GM12878 (cell line): ENCODE results near the gene RNF169. TPM values are rescaled to one million over a fixed set of nuclear protein-coding genes. Genes with fewer than 3 reads are reported as not detected.

Experiments used
- ATAC-seq: fragments of 200-7000 bp; cut with Tn5 transposase; 3 replicates; pipeline ENCODE4 v1.9.1; 2020; ENCODE audit warnings: mild to moderate bottlenecking, moderate library complexity
- BruUV-seq: library from RNA; stranded (reverse); fragments of 400-500 nt; replicated peaks from 2 replicates; lab custom pipeline; 2021; lab: Mats Ljungman, UMichigan
- CTCF ChIA-PET: fragments of 300-600 bp; sonication (Branson Sonifier 250); formaldehyde crosslinking; extraction: SDS; loops from one replicate; lab custom pipeline; 2021; ENCODE audit warnings: inconsistent platforms; lab: Yijun Ruan, JAX
- POLR2A ChIA-PET: fragments of 350-600 bp; formaldehyde crosslinking; extraction: SDS; loops from one replicate; lab custom pipeline; 2021; ENCODE audit warnings: inconsistent platforms; lab: Charles Lee
- RAD21 ChIA-PET: fragments of 300-600 bp; sonication (Branson Sonifier 250); formaldehyde crosslinking; loops from one replicate; lab custom pipeline; 2023; ENCODE audit warnings: antibody characterized with exemption; ENCODE audit not compliant: unreplicated experiment; lab: Charles Lee
- SMC1A ChIA-PET: fragments of 300-600 bp; sonication (Branson Sonifier 250); formaldehyde crosslinking; loops from one replicate; lab custom pipeline; 2023; ENCODE audit not compliant: unreplicated experiment, uncharacterized antibody; lab: Charles Lee
- DNase-seq: peaks from one replicate; pipeline ENCODE4 v3.0.0-alpha.2; 2011; ENCODE audit warnings: low read depth, low spot score
- FAIRE-seq: peaks from 3 replicates; lab custom pipeline; 2011; peaks lifted over from hg19 to GRCh38; lab: Jason Lieb, UNC
- H2AFZ ChIP-seq: 2 replicates; pipeline ENCODE4 v1.6.0; 2011; ENCODE audit warnings: low read depth, low read length, control low read depth; ENCODE audit not compliant: control insufficient read depth
- H3K27ac ChIP-seq: 2 replicates; pipeline ENCODE4 v1.5.1; 2011; ENCODE audit warnings: control low read depth; ENCODE audit not compliant: control insufficient read depth, insufficient read depth
- H3K27me3 ChIP-seq, 2 experiments: replicated peaks in 1 of 2; 2 replicates each; pipeline versions ENCODE4 v1.6.0 to v1.6.1; 2011; ENCODE audit warnings: low read length in 1 of 2; ENCODE audit not compliant: control insufficient read depth in 2 of 2, insufficient read depth in 2 of 2
- H3K36me3 ChIP-seq, 2 experiments: 2 replicates each; pipeline ENCODE4 v1.5.1; 2011; ENCODE audit warnings: low read length in 1 of 2; ENCODE audit not compliant: control insufficient read depth in 2 of 2, insufficient read depth in 2 of 2
- H3K4me1 ChIP-seq: 2 replicates; pipeline ENCODE4 v1.6.1; 2011; ENCODE audit warnings: mild to moderate bottlenecking, low read length, moderate library complexity, mixed read lengths; ENCODE audit not compliant: control insufficient read depth, insufficient read depth
- H3K4me2 ChIP-seq: 2 replicates; pipeline ENCODE4 v1.6.0; 2011; ENCODE audit warnings: control low read depth; ENCODE audit not compliant: control insufficient read depth, insufficient read depth
- H3K4me3 ChIP-seq: fragments of 200-600 bp; sonication (generic); 2 replicates; pipeline ENCODE4 v1.5.1; 2016
- H3K79me2 ChIP-seq: 2 replicates; pipeline ENCODE4 v1.6.0; 2011; ENCODE audit warnings: low read length; ENCODE audit not compliant: control insufficient read depth, insufficient read depth
- H3K9ac ChIP-seq: 2 replicates; pipeline ENCODE4 v1.8.0; 2011; ENCODE audit warnings: low read length, control low read depth, mixed read lengths; ENCODE audit not compliant: control insufficient read depth, insufficient read depth
- H3K9me3 ChIP-seq: replicated peaks from 3 replicates; pipeline ENCODE4 v1.5.1; 2011; ENCODE audit warnings: mild to moderate bottlenecking, low read length; ENCODE audit not compliant: control insufficient read depth, insufficient read depth
- H4K20me1 ChIP-seq: 2 replicates; pipeline ENCODE4 v1.6.0; 2011; ENCODE audit not compliant: control insufficient read depth, insufficient read depth
- BRCA1 ChIP-seq: IDR thresholded peaks from 2 replicates; pipeline ENCODE4 v1.6.1; 2011; ENCODE audit warnings: low read depth, low read length, improper control_type of control experiment
- DPF2 ChIP-seq: fragments of 450-650 bp; IDR thresholded peaks from 2 replicates; pipeline ENCODE4 v1.6.1; 2017; ENCODE audit warnings: mild to moderate bottlenecking
- FOS ChIP-seq: IDR thresholded peaks from 3 replicates; pipeline ENCODE4 v1.6.1; 2011; ENCODE audit warnings: borderline replicate concordance; ENCODE audit not compliant: insufficient read length; ENCODE audit errors: extremely low read depth
- HDAC2 ChIP-seq: fragments of 200-600 bp; sonication (generic); IDR thresholded peaks from 2 replicates; pipeline ENCODE4 v1.6.1; 2017
- JUNB ChIP-seq: IDR thresholded peaks from 2 replicates; pipeline ENCODE4 v1.6.1; 2016; ENCODE audit warnings: antibody characterized with exemption, mild to moderate bottlenecking
- JUND ChIP-seq: IDR thresholded peaks from 2 replicates; pipeline ENCODE4 v1.6.1; 2012; ENCODE audit warnings: low read depth, mild to moderate bottlenecking, low read length, improper control_type of control experiment, moderate library complexity
- MEF2B ChIP-seq: fragments of 450-650 bp; IDR thresholded peaks from 2 replicates; pipeline ENCODE4 v1.6.1; 2018; ENCODE audit warnings: mild to moderate bottlenecking, moderate library complexity; ENCODE audit not compliant: partially characterized antibody, poor library complexity, severe bottlenecking
- MTA2 ChIP-seq: fragments of 450-650 bp; IDR thresholded peaks from 2 replicates; pipeline ENCODE4 v1.6.1; 2016; ENCODE audit warnings: low read depth, mild to moderate bottlenecking, moderate library complexity
- MTA3 ChIP-seq: IDR thresholded peaks from 2 replicates; pipeline ENCODE4 v1.6.1; 2012; ENCODE audit warnings: low read length, inconsistent platforms, borderline replicate concordance
- MXI1 ChIP-seq: fragments of 150-350 bp; IDR thresholded peaks from 2 replicates; pipeline ENCODE4 v1.6.1; 2011; ENCODE audit warnings: low read depth, mild to moderate bottlenecking, inconsistent platforms, low read length, improper control_type of control experiment
- NFYB ChIP-seq: IDR thresholded peaks from 2 replicates; pipeline ENCODE4 v1.6.1; 2011; ENCODE audit warnings: low read depth, mild to moderate bottlenecking, low read length, improper control_type of control experiment, moderate library complexity; ENCODE audit not compliant: insufficient read depth
- POLR2AphosphoS2 ChIP-seq: IDR thresholded peaks from 2 replicates; pipeline ENCODE4 v1.6.1; 2011; ENCODE audit warnings: low read depth, mild to moderate bottlenecking, low read length, improper control_type of control experiment, moderate library complexity
- PRDM15 ChIP-seq: fragments of 450-650 bp; formaldehyde crosslinking; IDR thresholded peaks from 2 replicates; pipeline ENCODE4 v1.4.0; 2020; ENCODE audit warnings: mild to moderate bottlenecking, moderate library complexity
- RB1 ChIP-seq: fragments of 450-650 bp; formaldehyde crosslinking; IDR thresholded peaks from 2 replicates; pipeline ENCODE4 v1.6.1; 2017; ENCODE audit warnings: mild to moderate bottlenecking, borderline replicate concordance
- SMAD1 ChIP-seq: fragments of 450-650 bp; IDR thresholded peaks from 2 replicates; pipeline ENCODE4 v1.6.1; 2018; ENCODE audit warnings: mild to moderate bottlenecking, low read depth; ENCODE audit not compliant: partially characterized antibody
- ZNF217 ChIP-seq: fragments of 450-650 bp; IDR thresholded peaks from 2 replicates; pipeline ENCODE4 v1.6.1; 2017; ENCODE audit warnings: antibody characterized with exemption, mild to moderate bottlenecking
- WGBS: methylation state at CpG from one replicate; pipeline ENCODE4 v1.1.6; 2016; ENCODE audit warnings: low lambda C conversion rate; ENCODE audit not compliant: insufficient replicate concordance, insufficient coverage; ENCODE audit errors: missing lambda C conversion rate; 5-methylcytosine and 5-hydroxymethylcytosine counted together
- in situ Hi-C: fragments of 300-500 bp; cut with MboI; formaldehyde crosslinking; loops from 9 replicates; pipeline ENCODE4 v1.14.3; 2018; ENCODE audit warnings: mixed read lengths
- intact Hi-C: fragments of 100-400 bp; cut with micrococcal nuclease; formaldehyde crosslinking; loops from one replicate; pipeline ENCODE4 v1.14.2; 2022; ENCODE audit not compliant: unreplicated experiment
- polyA plus RNA-seq, 11 experiments: library from polyadenylated mRNA; depleted of rRNA in 4 of 11; unstranded in 6 of 11; stranded (reverse) in 5 of 11; fragments of >200 nt; fragmentation: Nextera tagmentation in 4 of 11; fragmentation: Illumina TruSeq in 1 of 11; extraction: Ambion mirVana in 4 of 11; extraction: Trizol in 1 of 11; gene quantifications; 1 replicate in 1 of 11; 2 replicates in 10 of 11; pipeline versions ENCODE4 v1.2.1 to v1.2.3, GENCODE V29; 2011 to 2016; ENCODE audit warnings: inconsistent platforms in 2 of 11, missing spikeins in 2 of 11, low read depth in 1 of 11
- total RNA-seq, 4 experiments: library from RNA; depleted of rRNA in 3 of 4; stranded (reverse); fragments of >200 nt in 3 of 4; fragmentation: Illumina TruSeq in 1 of 4; extraction: Trizol in 1 of 4; gene quantifications; 2 replicates each; pipeline versions ENCODE4 v1.2.1 to v1.2.3, GENCODE V29; 2013 to 2021
- TF ChIP-seq, protein P1 (sequence below): fragments of 450-650 bp; IDR thresholded peaks from 2 replicates; pipeline ENCODE4 v1.6.1; 2016; ENCODE audit warnings: mild to moderate bottlenecking
- TF ChIP-seq, protein P2 (sequence below): fragments of 450-650 bp; IDR thresholded peaks from 2 replicates; pipeline ENCODE4 v1.6.1; 2017; ENCODE audit warnings: low read depth, mild to moderate bottlenecking, moderate library complexity

Gene RNF169
- total and polyA plus RNA-seq, 10 of the 15 experiments (the other 5 are each of a cell fraction or from before 2014, with no cell fraction given) = 0.32 to 13.2 (median 6.4) TPM

- H3K9ac ChIP-seq = no peak overlapping the region
- intact Hi-C loops (loop anchor here (5.0 kb wide), 1 partner anchor 51 kb away; no protein-coding TSS in a partner anchor), in situ Hi-C loops (no loop called here)
- no peak overlapping the region for H2AFZ ChIP-seq
- TF ChIP-seq SMAD1 (no peak), JUNB (no peak), DPF2 (no peak), JUND (no peak), HDAC2 (no peak), RB1 (no peak), FOS (no peak), NFYB (no peak), POLR2AphosphoS2 (no peak), MXI1 (no peak), MTA2 (no peak), BRCA1 (no peak), MTA3 (no peak), MEF2B (no peak), PRDM15 (no peak), ZNF217 (no peak)
- TF ChIP-seq, protein P1, sequence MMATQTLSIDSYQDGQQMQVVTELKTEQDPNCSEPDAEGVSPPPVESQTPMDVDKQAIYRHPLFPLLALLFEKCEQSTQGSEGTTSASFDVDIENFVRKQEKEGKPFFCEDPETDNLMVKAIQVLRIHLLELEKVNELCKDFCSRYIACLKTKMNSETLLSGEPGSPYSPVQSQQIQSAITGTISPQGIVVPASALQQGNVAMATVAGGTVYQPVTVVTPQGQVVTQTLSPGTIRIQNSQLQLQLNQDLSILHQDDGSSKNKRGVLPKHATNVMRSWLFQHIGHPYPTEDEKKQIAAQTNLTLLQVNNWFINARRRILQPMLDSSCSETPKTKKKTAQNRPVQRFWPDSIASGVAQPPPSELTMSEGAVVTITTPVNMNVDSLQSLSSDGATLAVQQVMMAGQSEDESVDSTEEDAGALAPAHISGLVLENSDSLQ = no peak
- TF ChIP-seq, protein P2, sequence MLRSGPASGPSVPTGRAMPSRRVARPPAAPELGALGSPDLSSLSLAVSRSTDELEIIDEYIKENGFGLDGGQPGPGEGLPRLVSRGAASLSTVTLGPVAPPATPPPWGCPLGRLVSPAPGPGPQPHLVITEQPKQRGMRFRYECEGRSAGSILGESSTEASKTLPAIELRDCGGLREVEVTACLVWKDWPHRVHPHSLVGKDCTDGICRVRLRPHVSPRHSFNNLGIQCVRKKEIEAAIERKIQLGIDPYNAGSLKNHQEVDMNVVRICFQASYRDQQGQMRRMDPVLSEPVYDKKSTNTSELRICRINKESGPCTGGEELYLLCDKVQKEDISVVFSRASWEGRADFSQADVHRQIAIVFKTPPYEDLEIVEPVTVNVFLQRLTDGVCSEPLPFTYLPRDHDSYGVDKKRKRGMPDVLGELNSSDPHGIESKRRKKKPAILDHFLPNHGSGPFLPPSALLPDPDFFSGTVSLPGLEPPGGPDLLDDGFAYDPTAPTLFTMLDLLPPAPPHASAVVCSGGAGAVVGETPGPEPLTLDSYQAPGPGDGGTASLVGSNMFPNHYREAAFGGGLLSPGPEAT = no peak
- peaks cover 0 to 20% of the 10 kb centered on the region in 2 experiments; a peak in 3 of 4 replicates for H3K36me3 ChIP-seq
- no peak for FAIRE-seq
- no peaks in the 10 kb centered on the region for H3K4me1 ChIP-seq
- no peak overlapping the region for H3K4me2 ChIP-seq
- WGBS = 92% methylated on average over 3 of the region's 3 CpGs
- H3K4me3 ChIP-seq = no peak overlapping the region
- POLR2A ChIA-PET = no interaction called here
- no peaks in the 10 kb centered on the region for H3K79me2 ChIP-seq
- no peak for DNase-seq
- BruUV-seq = no TSS peak
- no peak overlapping the region for H3K27ac ChIP-seq
- RAD21 ChIA-PET = no interaction called here
- H4K20me1 ChIP-seq = no peaks in the 10 kb centered on the region
- ATAC-seq = no peak
- H3K9me3 ChIP-seq = no peaks in the 10 kb centered on the region
- CTCF ChIA-PET = interaction anchor here (1.0 kb wide), 1 partner anchor 92 kb away, joined by 3 read pairs; no protein-coding TSS in a partner anchor
- SMC1A ChIA-PET = no interaction called here
- H3K27me3 ChIP-seq = no peaks in the 10 kb centered on the region
These were observed 69.8 kb downstream of the RNF169 start for GRCh38 chr11:74818283-74818946.
